Fibroblast of pulmonary artery (primary cell): Measurements from ENCODE around the gene MPRIP.

Source experiments
- DNase-seq: peaks from one replicate; pipeline ENCODE4 v3.0.0-alpha.2; 2010; ENCODE audit warnings: low read depth
- H3K4me3 ChIP-seq: replicated peaks from 2 replicates; pipeline ENCODE4 v1.5.1; 2011; ENCODE audit warnings: low read depth, mild to moderate bottlenecking, control low read depth, low read length, moderate library complexity
- TF ChIP-seq, protein P1 (sequence below): IDR thresholded peaks from 2 replicates; pipeline ENCODE4 v1.5.1; 2011; ENCODE audit warnings: mild to moderate bottlenecking, control low read depth, low read length, inconsistent platforms; ENCODE audit errors: missing control alignments

MPRIP gene

DNA sequence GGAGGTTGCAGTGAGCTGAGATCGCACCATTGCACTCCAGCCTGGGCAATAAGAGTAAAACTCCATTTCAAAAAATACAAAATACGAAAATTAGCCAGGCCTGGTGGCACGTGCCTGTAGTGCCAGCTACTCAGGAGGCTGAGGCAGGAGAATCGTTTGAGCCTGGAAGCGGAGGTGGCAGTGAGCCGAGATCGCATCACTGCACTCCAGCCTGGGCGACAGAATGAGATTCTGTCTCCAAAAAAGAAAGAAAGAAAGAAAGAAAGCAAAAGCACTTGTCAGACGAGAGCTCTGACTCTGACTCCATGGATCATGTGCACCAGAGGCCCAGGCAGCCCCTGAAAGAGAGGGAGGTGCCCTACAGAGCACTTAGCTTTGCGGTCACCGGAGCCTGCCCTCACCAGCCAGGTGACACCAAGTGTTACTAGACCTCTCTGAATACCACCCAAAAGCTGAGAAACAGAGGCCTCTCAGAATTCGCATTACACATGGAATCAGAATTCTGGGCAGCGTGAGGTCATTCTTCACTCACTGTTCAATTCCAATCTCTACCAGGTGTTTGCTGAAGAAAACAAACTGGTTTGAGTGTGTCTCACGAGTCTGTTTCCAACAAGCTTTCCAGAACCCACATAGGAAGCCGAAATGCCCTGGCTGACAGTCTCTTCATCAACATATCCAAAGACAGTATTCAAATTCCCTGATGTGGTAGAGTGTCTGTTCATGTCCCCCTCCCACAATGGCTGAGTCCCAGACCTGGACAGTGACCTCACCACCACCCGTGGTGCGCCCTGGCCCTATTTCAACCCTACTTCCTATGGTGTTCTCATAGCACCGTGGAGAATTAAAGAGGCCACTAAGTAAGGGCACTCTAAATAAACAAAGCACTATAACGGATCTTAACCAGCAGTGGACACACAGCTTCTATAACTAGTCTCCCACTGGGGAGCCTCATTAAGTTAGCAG, 193.2 kb downstream of the MPRIP start:
- DNase-seq, result peak; percentile 11

DNA sequence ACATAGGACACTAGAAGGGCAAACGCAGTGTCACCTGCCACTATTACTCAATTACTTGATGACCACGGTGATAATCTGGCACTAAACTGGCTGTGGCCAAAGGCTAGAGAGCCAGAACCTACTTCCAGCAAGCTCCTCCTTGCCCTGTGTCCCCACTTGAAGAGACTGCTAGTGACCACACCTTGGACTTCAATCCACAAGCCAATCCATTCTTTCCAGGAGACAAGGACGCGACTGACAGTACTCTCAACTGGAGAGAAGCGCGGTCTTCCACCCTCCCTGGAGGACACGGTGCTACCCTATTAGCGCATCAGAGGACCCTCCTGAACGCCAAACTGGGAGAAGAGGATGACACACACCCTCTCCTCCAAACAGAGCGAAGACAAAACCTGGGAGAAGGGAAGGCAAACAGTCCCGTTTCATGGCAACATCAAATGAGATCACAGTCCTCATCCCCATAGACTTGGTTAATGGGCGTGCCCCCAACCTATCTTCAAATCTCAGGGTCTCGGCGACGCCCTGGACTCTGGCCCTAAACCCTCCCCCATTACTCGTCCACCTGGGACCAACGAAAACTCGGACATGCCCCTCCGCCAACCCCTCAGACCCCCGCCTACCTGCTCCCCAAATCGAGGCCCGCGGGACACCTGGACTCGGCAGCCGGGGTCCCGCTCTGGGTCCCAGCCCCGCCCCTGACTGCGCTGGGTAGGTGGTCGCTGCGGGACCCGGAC, 194.2 kb downstream of the MPRIP start:
- H3K4me3 ChIP-seq, result peak overlapping the region; percentile 99
- TF ChIP-seq, protein P1, sequence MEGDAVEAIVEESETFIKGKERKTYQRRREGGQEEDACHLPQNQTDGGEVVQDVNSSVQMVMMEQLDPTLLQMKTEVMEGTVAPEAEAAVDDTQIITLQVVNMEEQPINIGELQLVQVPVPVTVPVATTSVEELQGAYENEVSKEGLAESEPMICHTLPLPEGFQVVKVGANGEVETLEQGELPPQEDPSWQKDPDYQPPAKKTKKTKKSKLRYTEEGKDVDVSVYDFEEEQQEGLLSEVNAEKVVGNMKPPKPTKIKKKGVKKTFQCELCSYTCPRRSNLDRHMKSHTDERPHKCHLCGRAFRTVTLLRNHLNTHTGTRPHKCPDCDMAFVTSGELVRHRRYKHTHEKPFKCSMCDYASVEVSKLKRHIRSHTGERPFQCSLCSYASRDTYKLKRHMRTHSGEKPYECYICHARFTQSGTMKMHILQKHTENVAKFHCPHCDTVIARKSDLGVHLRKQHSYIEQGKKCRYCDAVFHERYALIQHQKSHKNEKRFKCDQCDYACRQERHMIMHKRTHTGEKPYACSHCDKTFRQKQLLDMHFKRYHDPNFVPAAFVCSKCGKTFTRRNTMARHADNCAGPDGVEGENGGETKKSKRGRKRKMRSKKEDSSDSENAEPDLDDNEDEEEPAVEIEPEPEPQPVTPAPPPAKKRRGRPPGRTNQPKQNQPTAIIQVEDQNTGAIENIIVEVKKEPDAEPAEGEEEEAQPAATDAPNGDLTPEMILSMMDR, result no peak
- DNase-seq, result peak; percentile 26

More for the DNA sequence above, 193.2 kb downstream of the MPRIP start:
- TF ChIP-seq, protein P1, result no peak
- peak overlapping the region; percentile 99 for H3K4me3 ChIP-seq

DNA sequence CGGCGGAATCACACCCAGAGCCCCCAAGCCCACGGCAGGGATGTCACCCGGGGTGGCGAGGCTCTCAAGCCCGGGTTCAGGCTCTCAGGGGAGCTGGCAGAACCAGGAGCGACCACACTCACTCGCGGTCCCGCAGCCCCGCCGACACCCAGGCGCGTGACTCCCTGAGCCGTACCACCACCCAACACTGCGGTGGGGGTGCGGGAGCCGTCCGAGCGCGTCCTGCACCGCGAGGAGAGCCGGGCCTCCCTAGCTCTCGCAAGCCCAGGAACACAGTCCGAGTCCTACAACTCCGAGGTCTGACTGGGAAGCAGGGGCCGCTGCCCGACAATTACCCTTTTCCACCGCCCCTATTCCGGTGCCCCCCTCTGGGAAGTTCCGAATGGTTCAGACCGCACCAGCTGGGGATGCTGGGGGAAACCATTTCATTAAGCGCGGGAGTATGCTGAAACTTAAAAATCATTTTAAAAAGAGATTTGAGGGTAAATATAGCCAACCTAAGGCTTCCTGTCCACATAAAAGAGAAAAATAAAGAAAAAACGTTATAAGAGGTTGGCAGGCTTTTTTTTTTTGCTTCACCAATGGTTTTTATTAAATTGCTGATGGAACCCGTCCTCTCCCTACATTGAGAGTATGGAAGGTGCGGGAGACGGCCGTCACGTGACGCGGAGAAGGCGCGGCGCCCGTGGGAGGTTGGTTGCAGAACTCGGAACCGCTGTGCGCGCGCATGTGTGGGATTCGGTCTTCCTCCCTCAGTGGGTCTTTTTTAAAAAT, 195.0 kb downstream of the MPRIP start, which contains the start of gene FLCN:
TSS of gene FLCN (minus strand) at position 143 of the 774 bp plus-strand sequence. CDS start 9,031 bp downstream, outside the sequence.
- DNase-seq, result peak; percentile 91
- H3K4me3 ChIP-seq, result peak within 1 kb of the TSS; percentile 99

DNA sequence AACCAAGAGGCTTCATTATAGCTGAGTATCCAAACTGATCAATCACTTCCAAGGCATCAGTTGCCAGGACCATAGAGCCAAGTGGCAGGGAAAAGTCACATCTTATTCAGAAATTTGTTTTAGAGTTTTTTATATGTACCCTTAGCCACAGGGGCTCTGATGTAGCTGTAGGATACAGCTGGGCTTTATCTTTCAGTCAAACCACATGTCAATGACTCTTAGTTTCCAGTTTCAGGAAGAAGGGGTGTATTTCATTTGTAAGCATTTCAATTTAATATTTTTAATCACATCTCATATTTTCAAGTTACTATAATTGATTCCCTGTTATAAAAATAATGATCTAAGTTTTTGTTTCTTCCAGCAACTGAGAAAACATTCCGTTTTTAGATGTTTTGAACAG, 197.6 kb downstream of the MPRIP start:
- TF ChIP-seq, protein P1, result no peak
- DNase-seq, result no peak
- no peak overlapping the region for H3K4me3 ChIP-seq

More for the DNA sequence above, 195.0 kb downstream of the MPRIP start, which contains the start of gene FLCN:
- TF ChIP-seq, protein P1, result no peak

DNA sequence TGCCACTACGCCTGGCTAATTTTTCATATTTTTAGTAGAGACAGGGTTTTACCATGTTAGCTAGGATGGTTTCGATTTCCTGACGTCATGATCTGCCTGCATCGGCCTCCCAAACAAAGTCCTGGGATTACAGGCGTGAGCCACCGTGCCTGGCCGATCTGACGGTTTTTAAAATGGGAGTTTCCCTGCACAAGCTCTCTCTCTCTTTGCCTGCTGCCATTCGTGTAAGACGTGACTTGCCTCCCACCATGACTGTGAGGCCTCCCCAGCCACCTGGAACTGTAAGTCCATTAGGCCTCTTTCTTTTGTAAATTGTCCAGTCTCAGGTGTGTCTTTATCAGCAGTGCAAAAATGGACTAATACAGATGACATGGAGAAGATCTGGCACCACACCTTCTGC, 199.4 kb downstream of the MPRIP start:
- no peak overlapping the region for H3K4me3 ChIP-seq
- TF ChIP-seq, protein P1, result no peak
- no peak for DNase-seq

DNA sequence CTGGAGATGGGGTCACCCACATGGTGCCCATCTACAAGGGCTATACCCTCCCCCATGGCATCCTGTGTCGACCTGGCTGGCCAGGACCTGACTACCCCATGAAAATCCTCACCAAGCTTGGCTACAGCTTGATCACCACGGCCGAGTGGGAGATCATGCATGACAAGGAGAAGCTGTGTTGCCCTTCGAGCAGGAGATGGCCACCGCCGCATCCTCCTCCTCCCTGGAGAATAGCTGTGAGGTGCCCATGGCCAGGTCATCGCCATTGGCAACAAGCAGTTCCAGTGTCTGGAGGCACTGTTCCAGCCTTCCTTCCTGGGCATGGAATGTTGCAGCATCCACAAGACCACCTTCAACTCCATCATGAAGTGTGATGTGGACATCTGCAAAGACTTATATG, 200.0 kb downstream of the MPRIP start:
- TF ChIP-seq, protein P1, result no peak
- no peak overlapping the region for H3K4me3 ChIP-seq
- no peak for DNase-seq
